WTC11 (cell line): ENCODE results near the gene F2R. TPM values are rescaled to one million over a fixed set of nuclear protein-coding genes. Genes with fewer than 3 reads are reported as not detected.

Source experiments
- ATAC-seq: fragments of 200-7000 bp; cut with Tn5 transposase; 2 replicates; pipeline ENCODE4 v1.10.0; 2021; ENCODE audit warnings: mild to moderate bottlenecking, moderate library complexity
- CTCF ChIA-PET: fragments of 300-600 bp; sonication (Branson Sonifier 250); formaldehyde crosslinking; loops from one replicate; lab custom pipeline; 2021; ENCODE audit warnings: antibody characterized with exemption; lab: Charles Lee
- POLR2A ChIA-PET: fragments of 350-600 bp; sonication (Branson Sonifier 250); formaldehyde crosslinking; loops from one replicate; lab custom pipeline; 2021; ENCODE audit warnings: antibody characterized with exemption; lab: Charles Lee
- DNase-seq: peaks from one replicate; pipeline ENCODE4 v3.0.0; 2021; ENCODE audit warnings: low spot score
- H3K27ac Mint-ChIP-seq: 2 replicates; pipeline ENCODE4 v1.8.0; 2021; ENCODE audit warnings: mixed read lengths
- H3K27me3 Mint-ChIP-seq: 2 replicates; pipeline ENCODE4 v1.8.0; 2021; ENCODE audit warnings: low read depth, mild to moderate bottlenecking, moderate library complexity, mixed read lengths
- H3K36me3 Mint-ChIP-seq: 2 replicates; pipeline ENCODE4 v1.8.0; 2021; ENCODE audit warnings: mixed read lengths
- H3K4me1 Mint-ChIP-seq: 2 replicates; pipeline ENCODE4 v1.8.0; 2022; ENCODE audit warnings: mixed read lengths
- H3K4me3 Mint-ChIP-seq: 2 replicates; pipeline ENCODE4 v1.8.0; 2021; ENCODE audit warnings: mild to moderate bottlenecking, moderate library complexity, mixed read lengths
- H3K9me3 Mint-ChIP-seq: 2 replicates; pipeline ENCODE4 v1.8.0; 2021; ENCODE audit warnings: mixed read lengths
- ERG ChIP-seq: fragments of 250-450 bp; sonication (Bioruptor Pico); IDR thresholded peaks from 2 replicates; pipeline ENCODE4 v1.8.0; 2021; ENCODE audit warnings: mild to moderate bottlenecking
- FOXJ3 ChIP-seq: sonication (generic); formaldehyde crosslinking; IDR thresholded peaks from 2 replicates; pipeline ENCODE4 v1.9.0; 2021; ENCODE audit warnings: missing genetic modification reagents, mild to moderate bottlenecking, borderline replicate concordance
- GABPB1 ChIP-seq: sonication (generic); formaldehyde crosslinking; IDR thresholded peaks from 2 replicates; pipeline ENCODE4 v1.8.1; 2023; ENCODE audit warnings: mild to moderate bottlenecking, missing genetic modification reagents
- MLX ChIP-seq: sonication (generic); formaldehyde crosslinking; IDR thresholded peaks from 2 replicates; pipeline ENCODE4 v1.8.1; 2023; ENCODE audit warnings: mild to moderate bottlenecking, missing genetic modification reagents, moderate library complexity
- NR1H2 ChIP-seq: sonication (generic); formaldehyde crosslinking; IDR thresholded peaks from 2 replicates; pipeline ENCODE4 v1.9.0; 2021; ENCODE audit warnings: mild to moderate bottlenecking, moderate library complexity, missing genetic modification reagents
- RELA ChIP-seq: sonication (generic); formaldehyde crosslinking; IDR thresholded peaks from 2 replicates; pipeline ENCODE4 v1.8.1; 2022; ENCODE audit warnings: missing genetic modification reagents, mild to moderate bottlenecking, borderline replicate concordance
- SMAD4 ChIP-seq: sonication (generic); formaldehyde crosslinking; IDR thresholded peaks from 2 replicates; pipeline ENCODE4 v1.8.0; 2022; ENCODE audit warnings: mild to moderate bottlenecking, missing genetic modification reagents
- TEAD1 ChIP-seq: sonication (generic); formaldehyde crosslinking; IDR thresholded peaks from 2 replicates; pipeline ENCODE4 v1.8.0; 2022; ENCODE audit warnings: mild to moderate bottlenecking, missing genetic modification reagents
- USF2 ChIP-seq: sonication (generic); formaldehyde crosslinking; IDR thresholded peaks from 2 replicates; pipeline ENCODE4 v1.8.1; 2023; ENCODE audit warnings: mild to moderate bottlenecking, missing genetic modification reagents, moderate library complexity
- ZNF317 ChIP-seq: sonication (generic); formaldehyde crosslinking; IDR thresholded peaks from 2 replicates; pipeline ENCODE4 v1.8.1; 2023; ENCODE audit warnings: low read depth, mild to moderate bottlenecking, moderate library complexity, missing genetic modification reagents, borderline replicate concordance
- ZNF423 ChIP-seq: fragments of 250-450 bp; sonication (Bioruptor Pico); IDR thresholded peaks from 2 replicates; pipeline ENCODE4 v2.1.2; 2022; ENCODE audit warnings: mild to moderate bottlenecking, moderate library complexity
- ZNF532 ChIP-seq: fragments of 250-450 bp; sonication (Bioruptor Pico); IDR thresholded peaks from 2 replicates; pipeline ENCODE4 v1.9.0; 2021; ENCODE audit warnings: mild to moderate bottlenecking, borderline replicate concordance
- total RNA-seq: library from RNA; stranded (reverse); gene quantifications from 3 replicates; pipeline ENCODE4 v1.2.3, GENCODE V29; 2021
- TF ChIP-seq, protein P1 (sequence below): sonication (generic); formaldehyde crosslinking; IDR thresholded peaks from 2 replicates; pipeline ENCODE4 v1.8.0; 2023; ENCODE audit warnings: missing genetic modification reagents, mild to moderate bottlenecking, borderline replicate concordance
- TF ChIP-seq, protein P2 (sequence below): sonication (generic); formaldehyde crosslinking; IDR thresholded peaks from 2 replicates; pipeline ENCODE4 v1.8.0; 2022; ENCODE audit warnings: mild to moderate bottlenecking, missing genetic modification reagents

F2R gene
- total RNA-seq, 1 experiment from 2014 or later: 18.4 TPM

DNA sequence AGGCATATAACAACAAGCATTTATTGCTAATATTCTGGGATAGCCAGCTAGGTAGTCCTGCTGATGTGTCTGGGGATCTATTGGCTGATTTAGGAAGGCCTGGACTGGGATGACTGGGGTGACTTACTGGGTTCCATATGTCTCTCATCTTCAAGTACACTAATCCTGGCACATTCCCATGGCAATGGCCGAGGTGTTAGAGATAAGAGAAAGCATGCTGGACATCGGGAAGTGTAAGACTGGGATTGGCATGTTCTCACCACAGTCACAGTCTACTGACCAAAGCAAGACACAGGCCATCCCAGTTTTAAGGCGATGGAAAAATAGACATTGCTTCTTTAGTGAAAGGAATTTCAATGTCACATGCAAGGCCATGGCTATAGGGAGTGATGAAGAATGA lies 29.7 kb downstream of the F2R start:
- H3K27ac Mint-ChIP-seq: no peak overlapping the region
- H3K36me3 Mint-ChIP-seq: no peaks in the 10 kb centered on the region
- POLR2A ChIA-PET: no interaction called here
- DNase-seq (no peak), ATAC-seq (no peak)
- H3K4me3 Mint-ChIP-seq: no peak overlapping the region
- H3K27me3 Mint-ChIP-seq: no peaks in the 10 kb centered on the region
- no peaks in the 10 kb centered on the region for H3K9me3 Mint-ChIP-seq
- H3K4me1 Mint-ChIP-seq: peaks cover 6% of the 10 kb centered on the region
- CTCF ChIA-PET: interaction anchor here (2.1 to 4.3 kb wide), 2 partner anchors 29 kb away, joined by 7 to 20 read pairs; no protein-coding TSS in a partner anchor
- TF ChIP-seq FOXJ3 (CRISPR knock-in tag) (no peak), ZNF317 (CRISPR knock-in tag) (no peak), ZNF423 (CRISPR knock-in tag) (no peak), MLX (CRISPR knock-in tag) (no peak)

GRCh38 chr5:76746677-76747076 lies 30.8 kb downstream of the F2R start:
- CTCF ChIA-PET: interaction anchor here (4.3 kb wide), 1 partner anchor 28 kb away, joined by 20 read pairs; no protein-coding TSS in a partner anchor
- H3K36me3 Mint-ChIP-seq: no peaks in the 10 kb centered on the region
- H3K27ac Mint-ChIP-seq: no peak overlapping the region
- TF ChIP-seq USF2 (CRISPR knock-in tag): no peak
- no peak for TF ChIP-seq RELA
- no peak for TF ChIP-seq SMAD4 (CRISPR knock-in tag)
- TF ChIP-seq, protein P1, sequence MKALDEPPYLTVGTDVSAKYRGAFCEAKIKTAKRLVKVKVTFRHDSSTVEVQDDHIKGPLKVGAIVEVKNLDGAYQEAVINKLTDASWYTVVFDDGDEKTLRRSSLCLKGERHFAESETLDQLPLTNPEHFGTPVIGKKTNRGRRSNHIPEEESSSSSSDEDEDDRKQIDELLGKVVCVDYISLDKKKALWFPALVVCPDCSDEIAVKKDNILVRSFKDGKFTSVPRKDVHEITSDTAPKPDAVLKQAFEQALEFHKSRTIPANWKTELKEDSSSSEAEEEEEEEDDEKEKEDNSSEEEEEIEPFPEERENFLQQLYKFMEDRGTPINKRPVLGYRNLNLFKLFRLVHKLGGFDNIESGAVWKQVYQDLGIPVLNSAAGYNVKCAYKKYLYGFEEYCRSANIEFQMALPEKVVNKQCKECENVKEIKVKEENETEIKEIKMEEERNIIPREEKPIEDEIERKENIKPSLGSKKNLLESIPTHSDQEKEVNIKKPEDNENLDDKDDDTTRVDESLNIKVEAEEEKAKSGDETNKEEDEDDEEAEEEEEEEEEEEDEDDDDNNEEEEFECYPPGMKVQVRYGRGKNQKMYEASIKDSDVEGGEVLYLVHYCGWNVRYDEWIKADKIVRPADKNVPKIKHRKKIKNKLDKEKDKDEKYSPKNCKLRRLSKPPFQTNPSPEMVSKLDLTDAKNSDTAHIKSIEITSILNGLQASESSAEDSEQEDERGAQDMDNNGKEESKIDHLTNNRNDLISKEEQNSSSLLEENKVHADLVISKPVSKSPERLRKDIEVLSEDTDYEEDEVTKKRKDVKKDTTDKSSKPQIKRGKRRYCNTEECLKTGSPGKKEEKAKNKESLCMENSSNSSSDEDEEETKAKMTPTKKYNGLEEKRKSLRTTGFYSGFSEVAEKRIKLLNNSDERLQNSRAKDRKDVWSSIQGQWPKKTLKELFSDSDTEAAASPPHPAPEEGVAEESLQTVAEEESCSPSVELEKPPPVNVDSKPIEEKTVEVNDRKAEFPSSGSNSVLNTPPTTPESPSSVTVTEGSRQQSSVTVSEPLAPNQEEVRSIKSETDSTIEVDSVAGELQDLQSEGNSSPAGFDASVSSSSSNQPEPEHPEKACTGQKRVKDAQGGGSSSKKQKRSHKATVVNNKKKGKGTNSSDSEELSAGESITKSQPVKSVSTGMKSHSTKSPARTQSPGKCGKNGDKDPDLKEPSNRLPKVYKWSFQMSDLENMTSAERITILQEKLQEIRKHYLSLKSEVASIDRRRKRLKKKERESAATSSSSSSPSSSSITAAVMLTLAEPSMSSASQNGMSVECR (CRISPR knock-in tag): no peak
- no peak for TF ChIP-seq ERG (CRISPR knock-in tag)
- TF ChIP-seq GABPB1 (CRISPR knock-in tag): no peak
- TF ChIP-seq ZNF532 (CRISPR knock-in tag): no peak
- TF ChIP-seq, protein P2, sequence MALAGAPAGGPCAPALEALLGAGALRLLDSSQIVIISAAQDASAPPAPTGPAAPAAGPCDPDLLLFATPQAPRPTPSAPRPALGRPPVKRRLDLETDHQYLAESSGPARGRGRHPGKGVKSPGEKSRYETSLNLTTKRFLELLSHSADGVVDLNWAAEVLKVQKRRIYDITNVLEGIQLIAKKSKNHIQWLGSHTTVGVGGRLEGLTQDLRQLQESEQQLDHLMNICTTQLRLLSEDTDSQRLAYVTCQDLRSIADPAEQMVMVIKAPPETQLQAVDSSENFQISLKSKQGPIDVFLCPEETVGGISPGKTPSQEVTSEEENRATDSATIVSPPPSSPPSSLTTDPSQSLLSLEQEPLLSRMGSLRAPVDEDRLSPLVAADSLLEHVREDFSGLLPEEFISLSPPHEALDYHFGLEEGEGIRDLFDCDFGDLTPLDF (CRISPR knock-in tag): no peak
- no peak for TF ChIP-seq NR1H2 (CRISPR knock-in tag)
- no peak for TF ChIP-seq TEAD1 (CRISPR knock-in tag)
- POLR2A ChIA-PET: no interaction called here
- no peak for DNase-seq
- ATAC-seq: no peak
- no peaks in the 10 kb centered on the region for H3K27me3 Mint-ChIP-seq
- H3K4me1 Mint-ChIP-seq: peaks cover 6% of the 10 kb centered on the region
- no peaks in the 10 kb centered on the region for H3K9me3 Mint-ChIP-seq
- no peak overlapping the region for H3K4me3 Mint-ChIP-seq
